Hepatocyte (in vitro differentiated cells): ENCODE results near the gene SYTL4.

ENCODE experiments used
- EZH2phosphoT487 ChIP-seq: fragments of 200-600 bp; sonication (generic); IDR thresholded peaks from one replicate; pipeline ENCODE4 v1.6.1; 2018; ENCODE audit warnings: antibody characterized with exemption, mild to moderate bottlenecking, low read depth, moderate library complexity; ENCODE audit not compliant: unreplicated experiment, severe bottlenecking
- TF ChIP-seq, protein P1 (sequence below): fragments of 200-600 bp; sonication (generic); IDR thresholded peaks from 2 replicates; pipeline ENCODE4 v1.5.1; 2016; ENCODE audit warnings: antibody characterized with exemption, mild to moderate bottlenecking; ENCODE audit not compliant: poor library complexity

DNA sequence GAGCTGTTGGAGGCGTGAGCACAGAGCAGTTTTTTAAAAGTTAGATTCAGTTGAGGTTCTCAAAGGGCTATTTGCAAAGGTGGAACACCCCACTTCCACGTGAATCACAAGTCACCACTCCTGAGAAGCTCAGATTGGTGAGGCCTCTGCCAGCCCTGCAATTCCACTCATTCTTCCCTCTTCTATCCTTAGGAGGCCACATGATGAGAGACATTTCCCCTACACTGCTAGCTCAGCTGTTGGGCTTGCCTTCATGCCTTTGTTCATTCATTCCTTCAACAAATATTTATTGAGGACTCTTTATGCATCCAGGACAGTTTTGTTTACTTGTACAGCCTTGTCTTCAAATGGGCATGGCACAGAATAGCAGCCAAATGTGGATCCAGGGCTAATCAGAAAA is 84.2 kb downstream of the SYTL4 start:
- TF ChIP-seq, protein P1, sequence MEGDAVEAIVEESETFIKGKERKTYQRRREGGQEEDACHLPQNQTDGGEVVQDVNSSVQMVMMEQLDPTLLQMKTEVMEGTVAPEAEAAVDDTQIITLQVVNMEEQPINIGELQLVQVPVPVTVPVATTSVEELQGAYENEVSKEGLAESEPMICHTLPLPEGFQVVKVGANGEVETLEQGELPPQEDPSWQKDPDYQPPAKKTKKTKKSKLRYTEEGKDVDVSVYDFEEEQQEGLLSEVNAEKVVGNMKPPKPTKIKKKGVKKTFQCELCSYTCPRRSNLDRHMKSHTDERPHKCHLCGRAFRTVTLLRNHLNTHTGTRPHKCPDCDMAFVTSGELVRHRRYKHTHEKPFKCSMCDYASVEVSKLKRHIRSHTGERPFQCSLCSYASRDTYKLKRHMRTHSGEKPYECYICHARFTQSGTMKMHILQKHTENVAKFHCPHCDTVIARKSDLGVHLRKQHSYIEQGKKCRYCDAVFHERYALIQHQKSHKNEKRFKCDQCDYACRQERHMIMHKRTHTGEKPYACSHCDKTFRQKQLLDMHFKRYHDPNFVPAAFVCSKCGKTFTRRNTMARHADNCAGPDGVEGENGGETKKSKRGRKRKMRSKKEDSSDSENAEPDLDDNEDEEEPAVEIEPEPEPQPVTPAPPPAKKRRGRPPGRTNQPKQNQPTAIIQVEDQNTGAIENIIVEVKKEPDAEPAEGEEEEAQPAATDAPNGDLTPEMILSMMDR, result no peak
- no peak for TF ChIP-seq EZH2phosphoT487
